ENCODE data around the gene ENKUR.
A peak's percentile ranks its signal among the peaks of the same experiment; 100 is the strongest.
"Not testable (repeated sequence)": the region's sequence is repeated elsewhere in the genome, so short reads cannot be mapped to it uniquely, and the experiment has no call there.

Gene ENKUR

GRCh38 chr10:24973163-24973562 lies 42.8 kb downstream of the ENKUR start:
- no peak for DNase-seq (ENCODE audit: low read depth, low spot score)

- no peak for DNase-seq (ENCODE audit: low read depth, low spot score)
Measured at GRCh38 chr10:24971374-24971773, 44.6 kb downstream of the ENKUR start.

GRCh38 chr10:24969841-24970281 lies 46.1 kb downstream of the ENKUR start:
- no peak for DNase-seq (ENCODE audit: low read depth, low spot score)

- DNase-seq (ENCODE audit: low read depth, low spot score): not testable (repeated sequence)
Measured at GRCh38 chr10:24968951-24969350, 47.0 kb downstream of the ENKUR start.

DNA sequence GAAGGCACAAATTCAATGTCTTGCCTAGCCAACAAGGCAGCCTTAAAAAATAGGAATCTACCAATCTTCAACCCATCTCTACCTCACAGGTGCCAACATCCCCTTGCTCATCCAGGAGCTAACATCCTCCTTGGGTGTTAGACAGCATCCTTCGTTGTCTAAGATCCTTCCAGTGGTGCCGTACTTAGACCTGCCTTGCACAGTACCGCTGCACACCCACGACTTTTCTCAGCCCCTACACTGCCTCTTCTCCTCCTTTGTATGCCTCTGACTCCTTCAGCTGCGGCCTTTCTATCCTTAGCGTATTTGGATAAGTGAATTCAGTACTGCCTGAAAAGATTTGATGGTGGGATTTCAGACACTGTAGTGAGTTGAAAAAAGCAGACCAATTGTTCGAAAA lies 47.6 kb downstream of the ENKUR start:
- DNase-seq (ENCODE audit: low read depth, low spot score): no peak

DNA sequence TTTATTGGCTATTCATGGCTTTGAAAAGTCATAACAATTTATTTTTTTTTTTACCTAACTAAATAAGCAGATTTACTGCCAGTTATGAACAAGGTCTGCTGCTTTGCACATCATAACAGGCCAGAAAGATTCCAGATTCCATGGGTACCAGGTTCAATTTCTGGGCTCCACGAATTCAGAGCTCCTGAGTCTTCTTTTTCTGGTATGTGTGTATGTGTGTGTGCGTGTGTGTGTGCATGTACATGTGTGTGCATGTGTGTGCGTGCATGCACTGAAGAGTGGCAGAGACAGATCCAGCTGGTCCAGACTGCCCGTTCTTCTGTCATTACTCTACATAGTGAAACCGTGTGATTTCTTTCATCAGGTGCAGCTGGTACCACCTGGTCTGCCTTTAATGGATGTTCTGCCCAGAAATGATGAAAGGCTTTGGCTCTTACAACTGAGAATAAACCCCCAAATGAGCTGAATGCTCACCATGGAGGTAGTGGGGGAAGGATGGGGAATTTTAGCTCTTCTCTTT lies 48.9 kb downstream of the ENKUR start:
- DNase-seq (ENCODE audit: low read depth, low spot score): no peak

DNA sequence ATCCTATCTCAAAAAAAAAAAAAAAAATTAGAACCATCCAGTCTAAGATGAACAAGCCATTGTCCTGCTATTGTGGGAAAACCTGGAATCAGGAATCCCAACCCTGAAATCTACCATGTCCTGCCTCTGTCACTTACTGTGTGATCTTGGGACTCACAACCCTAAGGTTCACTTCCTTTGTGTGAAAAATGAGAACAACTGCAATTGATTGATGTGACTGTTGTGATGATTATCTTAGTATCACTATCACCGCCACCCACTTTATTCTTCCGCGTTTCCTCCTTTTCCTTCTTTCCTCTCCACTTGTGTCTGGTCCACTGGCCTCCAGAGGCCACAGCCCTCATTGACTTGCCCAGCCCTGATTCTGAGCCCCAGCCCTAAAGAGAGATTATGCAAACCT lies 50.9 kb downstream of the ENKUR start:
- no peak for DNase-seq (ENCODE audit: low read depth, low spot score)

DNA sequence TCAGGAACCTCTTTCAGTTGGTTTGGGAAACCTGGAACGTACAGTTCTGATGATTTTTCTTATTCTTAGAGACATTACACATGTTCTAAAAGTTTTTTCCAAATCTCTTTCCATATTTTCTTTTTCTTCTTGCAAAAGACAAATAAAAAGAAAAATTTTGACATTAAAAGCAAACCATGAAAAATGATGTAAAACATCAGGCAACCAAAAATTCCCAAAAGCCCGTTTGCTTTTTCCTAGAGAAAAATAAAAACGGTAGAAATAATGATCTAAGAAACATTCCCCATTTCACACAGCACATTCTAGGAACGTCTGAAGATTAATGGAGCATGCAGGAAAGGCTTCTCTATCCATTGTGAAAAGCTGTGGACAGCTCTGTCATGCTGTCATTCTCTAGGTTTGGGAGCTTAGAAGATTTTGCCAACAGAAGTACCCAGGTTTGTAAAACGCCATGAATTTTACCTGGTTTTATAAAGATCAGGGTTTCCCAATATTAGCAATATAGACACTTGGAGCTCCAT lies 52.4 kb downstream of the ENKUR start:
- no peak for DNase-seq (ENCODE audit: low read depth, low spot score)

DNA sequence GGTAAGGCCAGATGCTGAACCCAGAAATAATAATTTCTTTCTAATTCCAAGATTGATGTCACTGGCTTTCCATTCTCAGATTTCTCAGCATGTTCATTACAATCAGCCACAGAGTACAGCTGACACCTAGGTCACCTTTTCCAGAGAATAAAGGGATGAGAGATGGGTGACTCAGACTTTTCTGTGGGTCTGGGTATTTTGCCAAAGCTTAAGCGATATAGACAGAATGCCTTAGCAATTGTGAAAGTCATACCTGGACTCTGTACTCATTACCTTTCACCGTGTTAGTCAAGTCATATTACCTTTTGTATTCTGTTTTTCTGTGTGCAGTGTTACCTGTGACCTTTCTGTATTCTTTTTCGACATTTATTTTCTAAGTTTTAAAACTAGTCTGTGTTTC lies 53.0 kb downstream of the ENKUR start:
- DNase-seq (ENCODE audit: low read depth, low spot score): no peak

DNA sequence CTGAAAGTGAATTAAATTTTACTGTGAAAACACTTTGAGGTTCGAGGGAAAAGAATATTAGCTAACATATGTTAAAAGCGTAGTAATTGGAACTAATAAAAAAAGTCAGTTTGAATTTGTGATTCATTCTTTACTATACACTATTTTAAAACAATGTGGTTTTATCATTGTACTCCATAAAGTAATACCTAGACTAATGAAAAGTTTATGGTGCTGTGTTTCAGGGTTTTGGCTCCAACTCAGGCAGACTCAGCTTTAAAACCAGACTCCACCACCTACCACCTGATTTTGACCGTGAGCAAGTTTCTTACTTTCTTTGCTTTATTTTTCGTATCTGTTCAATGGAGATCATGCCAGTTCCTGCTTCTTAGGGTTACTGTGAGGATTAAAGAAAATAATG lies 54.4 kb downstream of the ENKUR start:
- no peak for DNase-seq (ENCODE audit: low read depth, low spot score)

DNA sequence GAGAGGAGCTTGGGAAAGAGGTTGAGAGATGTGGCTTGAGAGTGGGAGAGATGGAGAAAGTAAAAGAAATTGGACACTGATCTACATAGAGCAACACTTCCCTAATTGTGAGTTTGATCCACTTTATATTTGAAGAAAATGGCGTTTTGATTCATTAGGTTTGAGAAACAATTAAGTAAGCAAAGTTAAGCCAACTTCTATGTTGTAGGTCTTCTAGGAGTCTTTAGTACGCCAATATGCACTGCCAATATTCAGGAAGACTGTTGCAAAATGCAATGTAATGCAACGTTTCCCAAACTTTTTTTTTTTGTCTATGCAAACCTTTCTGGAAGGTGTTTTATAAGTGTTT lies 56.6 kb downstream of the ENKUR start:
- DNase-seq (ENCODE audit: low read depth, low spot score): no peak

GRCh38 chr10:24958721-24959381 lies 57.1 kb downstream of the ENKUR start:
- no peak for DNase-seq (ENCODE audit: low read depth, low spot score)

GRCh38 chr10:24958091-24958720 lies 57.8 kb downstream of the ENKUR start:
- peak; percentile 61 for DNase-seq (ENCODE audit: low read depth, low spot score)

DNA sequence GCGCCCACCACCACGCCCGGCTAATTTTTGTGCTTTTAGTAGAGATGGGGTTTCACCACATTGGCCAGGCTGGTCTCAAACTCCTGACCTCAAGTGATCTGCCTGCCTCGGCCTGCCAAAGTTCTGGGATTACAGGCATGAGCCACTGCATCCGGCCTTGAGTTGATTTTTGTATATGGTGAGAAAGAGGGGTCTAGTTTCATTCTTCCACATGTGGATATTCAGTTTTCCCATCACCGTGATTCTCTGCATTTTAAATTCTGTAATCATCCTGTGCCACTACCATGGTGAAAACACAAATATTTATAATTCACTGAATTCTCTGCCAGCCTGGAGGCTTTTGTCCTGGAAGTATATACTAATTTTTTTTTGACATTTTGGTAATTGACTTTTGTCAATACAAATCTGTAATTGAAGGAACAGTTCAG lies 58.3 kb downstream of the ENKUR start:
- DNase-seq (ENCODE audit: low read depth, low spot score): not testable (repeated sequence)

DNA sequence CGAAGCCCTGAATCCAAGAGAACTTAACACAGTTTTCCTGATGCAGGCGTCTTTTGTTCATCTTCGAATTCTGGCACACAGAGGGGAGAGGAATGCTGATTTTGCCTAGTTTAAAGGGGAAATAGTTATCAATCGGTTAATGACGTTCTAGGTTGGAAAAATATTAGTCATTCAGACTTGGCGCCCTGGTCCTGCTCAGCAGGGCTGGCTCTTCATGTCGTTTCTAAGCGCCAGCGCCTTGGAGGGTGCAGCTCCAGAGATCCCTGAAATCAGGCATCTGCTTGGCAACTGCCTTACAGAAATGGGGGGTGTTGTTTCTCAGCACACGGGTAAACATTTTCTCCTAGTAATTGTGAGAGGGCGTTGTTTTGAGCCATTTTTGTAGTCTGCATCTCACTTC lies 62.3 kb downstream of the ENKUR start:
- DNase-seq (ENCODE audit: low read depth, low spot score): no peak

- DNase-seq (ENCODE audit: low read depth, low spot score): no peak
Measured at GRCh38 chr10:24952707-24953645, 63.0 kb downstream of the ENKUR start.

DNA sequence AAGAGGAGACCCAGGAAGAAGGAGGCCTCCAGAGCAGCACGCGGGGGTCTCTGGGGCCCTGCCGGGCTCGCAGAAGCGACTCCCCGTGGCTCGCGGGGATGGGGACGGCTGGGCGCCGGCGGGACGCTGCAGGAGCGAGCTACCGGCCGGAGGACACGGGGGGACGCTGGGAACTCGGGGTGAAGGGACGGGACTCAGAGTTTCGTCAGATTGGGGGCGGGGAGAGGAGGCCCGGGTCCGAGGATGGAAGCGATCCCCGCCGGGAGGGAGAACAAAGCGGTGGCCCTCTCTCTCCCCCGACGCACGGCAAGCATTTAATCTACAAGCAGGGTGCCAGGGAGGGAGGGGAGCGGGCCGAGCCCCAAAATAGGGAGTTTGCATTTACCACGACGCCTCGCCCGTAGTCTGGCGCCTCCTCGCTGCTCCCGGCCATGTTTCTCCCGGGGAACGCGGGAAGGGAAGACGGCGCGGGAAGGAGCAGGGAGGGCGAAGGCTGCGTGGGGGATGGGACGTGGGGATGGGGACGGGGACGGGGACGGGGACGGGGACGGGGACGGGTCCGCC lies 63.7 kb downstream of the ENKUR start, which contains the start of gene PRTFDC1:
Gene PRTFDC1 (minus strand): TSS at position 464 of the 564 bp plus-strand sequence. CDS start 31 bp downstream, at position 433.
- no peak for DNase-seq (ENCODE audit: low read depth, low spot score)

DNA sequence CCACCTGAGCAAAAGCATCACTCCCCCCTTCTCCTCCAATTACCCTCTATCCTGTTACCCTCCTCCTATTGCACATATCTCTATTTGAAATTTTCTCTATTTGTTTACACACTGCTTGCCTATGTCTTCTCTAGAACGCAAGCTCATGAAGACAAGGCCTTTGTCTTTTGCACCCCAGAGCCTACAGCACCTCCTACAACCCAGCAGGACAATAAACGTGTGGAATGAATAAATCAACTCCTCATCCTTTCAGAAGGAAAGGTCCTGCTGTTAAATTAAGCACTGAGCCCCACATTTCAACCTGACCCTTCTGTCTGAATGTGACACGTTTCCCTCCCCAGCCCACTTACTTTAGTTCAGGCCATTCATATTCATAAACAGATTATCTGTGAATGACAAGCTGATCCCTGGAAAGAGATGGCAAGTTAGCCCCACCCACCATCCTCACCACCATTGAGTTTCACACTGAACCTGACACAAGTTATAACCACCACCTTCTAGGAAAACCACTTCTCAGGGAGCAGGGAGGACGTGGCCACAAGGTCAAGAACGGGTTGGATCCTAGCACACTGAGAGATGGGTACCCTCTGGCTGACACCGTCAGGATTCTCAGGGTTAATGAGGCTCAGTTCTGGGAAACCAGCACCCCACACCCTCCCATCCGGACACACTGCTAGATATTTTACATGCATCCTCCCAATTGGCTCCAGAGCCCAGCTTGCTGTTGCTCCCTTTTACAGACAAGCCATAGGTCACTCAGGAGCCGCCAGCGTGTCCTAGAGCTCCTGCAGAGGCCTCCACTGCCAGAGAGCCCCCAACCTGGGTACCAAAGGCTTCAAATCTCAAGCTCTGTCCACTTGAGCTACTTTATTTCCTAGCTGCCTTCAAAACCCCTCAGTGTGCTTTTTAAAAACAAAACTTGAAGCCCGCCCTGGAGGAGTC lies 64.5 kb downstream of the ENKUR start:
- no peak for DNase-seq (ENCODE audit: low read depth, low spot score)

- no peak for DNase-seq (ENCODE audit: low read depth, low spot score)
Measured at GRCh38 chr10:24950439-24950838, 65.5 kb downstream of the ENKUR start.

DNA sequence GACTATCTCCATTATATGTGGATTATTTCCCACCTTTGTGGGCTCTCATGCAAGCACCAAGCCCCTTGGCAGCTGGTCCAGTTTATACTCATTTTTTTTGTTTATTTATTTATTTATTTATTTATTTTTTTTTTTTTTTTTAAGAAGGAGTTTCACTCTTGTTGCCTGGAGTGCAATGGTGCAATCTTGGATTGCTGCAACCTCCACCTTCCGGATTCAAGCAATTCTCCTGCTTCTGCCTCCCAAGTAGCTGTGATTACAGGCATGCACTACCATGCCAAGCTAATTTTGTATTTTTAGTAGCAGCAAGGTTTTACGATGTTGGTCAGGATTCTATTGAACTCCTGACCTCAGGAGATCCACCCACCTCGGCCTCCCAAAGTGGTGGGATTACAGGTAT lies 66.3 kb downstream of the ENKUR start:
- DNase-seq (ENCODE audit: low read depth, low spot score): no peak

Data from brain pericyte (primary cell).